Left lung (tissue), 10 donors: ENCODE results near the gene PBX1. TPM values are rescaled to one million over a fixed set of nuclear protein-coding genes. Genes with fewer than 3 reads are reported as not detected.
A peak's percentile ranks its signal among the peaks of the same experiment; 100 is the strongest.

Experiments used
- ATAC-seq: fragments of 200-7000 bp; cut with Tn5 transposase; one replicate; pipeline ENCODE4 v1.9.1; 2020; ENCODE audit warnings: moderate library complexity
- DNase-seq, 4 donors: peaks; one replicate each; pipeline ENCODE4 v3.0.0-alpha.2; 2013 to 2020
- H3K27ac ChIP-seq, 2 donors: fragments of 200-600 bp; sonication (generic) in 1 of 2; one replicate each; pipeline versions ENCODE4 v1.5.0 to v1.8.0; 2020 to 2021
- H3K27me3 ChIP-seq, 2 donors: fragments of 200-600 bp; sonication (generic) in 1 of 2; one replicate each; pipeline versions ENCODE4 v1.5.0 to v1.8.0; 2020 to 2021
- H3K36me3 ChIP-seq, 2 donors: fragments of 200-600 bp; sonication (generic) in 1 of 2; one replicate each; pipeline versions ENCODE4 v1.5.0 to v1.8.0; 2020 to 2021
- H3K4me1 ChIP-seq, 2 donors: fragments of 200-600 bp; one replicate each; pipeline ENCODE4 v1.8.0; 2021
- H3K4me3 ChIP-seq, 2 donors: fragments of 200-600 bp; sonication (generic) in 1 of 2; one replicate each; pipeline versions ENCODE4 v1.5.0 to v1.8.0; 2020 to 2021; ENCODE audit warnings: mild to moderate bottlenecking in 1 of 2
- H3K9me3 ChIP-seq, 2 donors: fragments of 200-600 bp; sonication (generic) in 1 of 2; one replicate each; pipeline versions ENCODE4 v1.5.0 to v1.8.0; 2020 to 2021
- CTCF ChIP-seq, 2 donors: fragments of 200-600 bp; sonication (generic) in 1 of 2; IDR thresholded peaks; one replicate each; pipeline versions ENCODE4 v1.5.0 to v1.8.0; 2021; ENCODE audit warnings: antibody characterized with exemption in 2 of 2
- intact Hi-C, 2 donors: fragments of 100-400 bp; cut with DNase I; formaldehyde crosslinking; loops; one replicate each; pipeline versions ENCODE4 v1.11.2 to v1.14.2; 2022
- polyA plus RNA-seq, 6 donors: library from polyadenylated mRNA; unstranded; fragments of 120-200 nt; gene quantifications; one replicate each; pipeline ENCODE4 v1.2.1, GENCODE V29; 2013; ENCODE audit not compliant: insufficient read length in 6 of 6
- total RNA-seq, 2 donors: library from RNA; stranded (reverse); fragmentation: NEBNext Ultra II Directional; extraction: Animal tissue kit (Norgen Biotek cat#: 25700); gene quantifications; one replicate each; pipeline ENCODE4 v1.2.1, GENCODE V29; 2021
- donor health status: DM: no; HTN: yes; CAD: no.
- donor health status: DM: no; HTN: no; CAD: no.

PBX1 gene
- total and polyA plus RNA-seq, 8 donors = 44.5 to 133 (median 127) TPM

- ATAC-seq = peak; percentile 56
Measured at GRCh38 chr1:164754088-164754600, 195.2 kb downstream of the PBX1 start.

GRCh38 chr1:164755690-164756089 is 196.7 kb downstream of the PBX1 start:
- no peak overlapping the region for H3K27ac ChIP-seq

More at GRCh38 chr1:164754088-164754600, 195.2 kb downstream of the PBX1 start:
- TF ChIP-seq CTCF (IDR thresholded peaks at IDR 0.05) = no peak
- no peaks in the 10 kb centered on the region for H3K4me1 ChIP-seq
- H3K4me3 ChIP-seq = no peak overlapping the region
- H3K36me3 ChIP-seq = no peaks in the 10 kb centered on the region
- H3K9me3 ChIP-seq = no peaks in the 10 kb centered on the region
- intact Hi-C loops = no loop called here
- peak overlapping the region in 1 of 2 donors; percentile 64 for H3K27ac ChIP-seq
- peak in 1 of 4 donors; percentile 59 for DNase-seq
- no peaks in the 10 kb centered on the region for H3K27me3 ChIP-seq

GRCh38 chr1:164756741-164757140 is 197.8 kb downstream of the PBX1 start:
- no peak for TF ChIP-seq CTCF (IDR thresholded peaks at IDR 0.05)
- intact Hi-C loops = no loop called here
- Histone ChIP-seq H3K9me3 (no peaks in the 10 kb centered on the region), H3K4me1 (no peaks in the 10 kb centered on the region), H3K36me3 (no peaks in the 10 kb centered on the region), H3K27me3 (no peaks in the 10 kb centered on the region), H3K27ac (no peak overlapping the region), H3K4me3 (no peak overlapping the region)
- DNase-seq (no peak), ATAC-seq (no peak)

More at GRCh38 chr1:164755690-164756089, 196.7 kb downstream of the PBX1 start:
- no peaks in the 10 kb centered on the region for H3K27me3 ChIP-seq
- H3K9me3 ChIP-seq = no peaks in the 10 kb centered on the region
- DNase-seq (no peak), ATAC-seq (no peak)
- intact Hi-C loops = no loop called here
- no peaks in the 10 kb centered on the region for H3K36me3 ChIP-seq
- no peaks in the 10 kb centered on the region for H3K4me1 ChIP-seq
- TF ChIP-seq CTCF (IDR thresholded peaks at IDR 0.05) = no peak
- no peak overlapping the region for H3K4me3 ChIP-seq

- intact Hi-C loops = no loop called here
- H3K36me3 ChIP-seq = no peaks in the 10 kb centered on the region
- no peak overlapping the region for H3K27ac ChIP-seq
- TF ChIP-seq CTCF (IDR thresholded peaks at IDR 0.05) = no peak
- DNase-seq = no peak
- H3K9me3 ChIP-seq = no peaks in the 10 kb centered on the region
- no peak overlapping the region for H3K4me3 ChIP-seq
- H3K4me1 ChIP-seq = no peaks in the 10 kb centered on the region
- no peaks in the 10 kb centered on the region for H3K27me3 ChIP-seq
- no peak for ATAC-seq
Measured at GRCh38 chr1:164757625-164758024, 198.6 kb downstream of the PBX1 start.

GRCh38 chr1:164759144-164759920 is 200.3 kb downstream of the PBX1 start:
- no peak for TF ChIP-seq CTCF (IDR thresholded peaks at IDR 0.05)
- no peaks in the 10 kb centered on the region for H3K4me1 ChIP-seq
- no peaks in the 10 kb centered on the region for H3K9me3 ChIP-seq
- H3K27me3 ChIP-seq = no peaks in the 10 kb centered on the region
- intact Hi-C loops = no loop called here
- no peaks in the 10 kb centered on the region for H3K36me3 ChIP-seq
- no peak overlapping the region for H3K27ac ChIP-seq
- ATAC-seq (no peak), DNase-seq (no peak)
- no peak overlapping the region for H3K4me3 ChIP-seq
